HG03060 (cell line): ENCODE data around the gene CRYBG2.
"Not testable (repeated sequence)": the region's sequence is repeated elsewhere in the genome, so short reads cannot be mapped to it uniquely, and the experiment has no call there.

Experiments
- ATAC-seq: cut with Tn5 transposase; IDR thresholded peaks from one replicate; pipeline ENCODE4 v1.9.1; 2021; ENCODE audit warnings: low read depth, moderate number of reproducible peaks; ENCODE audit not compliant: unreplicated experiment

CRYBG2 gene

GRCh38 chr1:26324550-26324949 is 29.4 kb downstream of the CRYBG2 start:
- ATAC-seq: no peak

GRCh38 chr1:26323382-26323781 is 30.5 kb downstream of the CRYBG2 start:
- no peak for ATAC-seq

- no peak for ATAC-seq
Observed at GRCh38 chr1:26322042-26322331, 31.9 kb downstream of the CRYBG2 start.

- ATAC-seq: no peak
Observed at GRCh38 chr1:26321315-26322041, 32.5 kb downstream of the CRYBG2 start.

- no peak for ATAC-seq
Observed at GRCh38 chr1:26320896-26321295, 33.0 kb downstream of the CRYBG2 start.

GRCh38 chr1:26318338-26319064 is 35.4 kb downstream of the CRYBG2 start:
- ATAC-seq: no peak

GRCh38 chr1:26317612-26318337 is 36.2 kb downstream of the CRYBG2 start, which contains the start of gene CD52:
Gene CD52, plus strand, starts transcription at chr1:26317958. Its CDS starts 60 bp downstream, at chr1:26318018.
- no peak for ATAC-seq

GRCh38 chr1:26317146-26317545 is 36.8 kb downstream of the CRYBG2 start:
- ATAC-seq: no peak

GRCh38 chr1:26315874-26316850 is 37.8 kb downstream of the CRYBG2 start:
- no peak for ATAC-seq

- no peak for ATAC-seq
Observed at GRCh38 chr1:26314501-26314900, 39.4 kb downstream of the CRYBG2 start.

- ATAC-seq: not testable (repeated sequence)
Observed at GRCh38 chr1:26307966-26308899, 45.7 kb downstream of the CRYBG2 start.

GRCh38 chr1:26307363-26307781 is 46.6 kb downstream of the CRYBG2 start:
- ATAC-seq: no peak

- peak; percentile 88 for ATAC-seq
Observed at GRCh38 chr1:26306290-26307229, 47.4 kb downstream of the CRYBG2 start, which contains the start of gene UBXN11. Gene UBXN11, minus strand, starts transcription at chr1:26306636. Its CDS starts 3,753 bp downstream, at chr1:26302883.

- peak; percentile 3 for ATAC-seq
Observed at GRCh38 chr1:26305667-26306289, 48.2 kb downstream of the CRYBG2 start.

- ATAC-seq: no peak
Observed at GRCh38 chr1:26302733-26303405, 51.1 kb downstream of the CRYBG2 start.

GRCh38 chr1:26300578-26301275 is 53.2 kb downstream of the CRYBG2 start:
- no peak for ATAC-seq

GRCh38 chr1:26297791-26298124 is 56.2 kb downstream of the CRYBG2 start:
- no peak for ATAC-seq
